Ascending aorta (tissue), 2 donors: ENCODE measurements around the gene AMMECR1L. TPM values are rescaled to one million over a fixed set of nuclear protein-coding genes. Genes with fewer than 3 reads are reported as not detected.
"Not testable (repeated sequence)": the region's sequence is repeated elsewhere in the genome, so short reads cannot be mapped to it uniquely, and the experiment has no call there.

Experiments used
- DNase-seq, 2 donors: peaks; one replicate each; pipeline ENCODE4 v3.0.0-alpha.2; 2019; ENCODE audit warnings: low spot score in 2 of 2
- H3K27ac ChIP-seq, 2 donors: fragments of 200-600 bp; sonication (generic); one replicate each; pipeline ENCODE4 v1.5.1; 2016 to 2017; ENCODE audit warnings: mild to moderate bottlenecking in 1 of 2
- H3K27me3 ChIP-seq: fragments of 200-600 bp; sonication (generic); one replicate; pipeline ENCODE4 v1.5.1; 2017
- H3K36me3 ChIP-seq, 2 donors: fragments of 200-600 bp; sonication (generic); one replicate each; pipeline ENCODE4 v1.5.1; 2016
- H3K4me1 ChIP-seq, 2 donors: fragments of 200-600 bp; sonication (generic); one replicate each; pipeline ENCODE4 v1.5.1; 2016 to 2017; ENCODE audit warnings: mild to moderate bottlenecking in 1 of 2
- H3K4me3 ChIP-seq, 2 donors: fragments of 200-600 bp; sonication (generic); one replicate each; pipeline ENCODE4 v1.5.1; 2016 to 2017; ENCODE audit warnings: mild to moderate bottlenecking in 1 of 2
- H3K9me3 ChIP-seq, 2 donors: fragments of 200-600 bp; sonication (generic); one replicate each; pipeline ENCODE4 v1.5.1; 2016
- intact Hi-C: fragments of 100-400 bp; cut with DNase I; formaldehyde crosslinking; loops from one replicate; pipeline ENCODE4 v1.15.1; 2023
- total RNA-seq: library from RNA; depleted of rRNA; stranded (reverse); fragments of >200 nt; gene quantifications from one replicate; pipeline ENCODE4 v1.1.0, GENCODE V29; 2016
- TF ChIP-seq, protein P1 (sequence below), 3 experiments: fragments of 200-600 bp in 2 of 3; fragments of 450-650 bp in 1 of 3; sonication (generic) in 2 of 3; IDR thresholded peaks; one replicate each; pipeline ENCODE4 v1.5.1; 2016 to 2019; ENCODE audit warnings: antibody characterized with exemption in 3 of 3, mild to moderate bottlenecking in 1 of 3, moderate library complexity in 1 of 3

Gene AMMECR1L
- total RNA-seq, 1 donor from 2014 or later: 20.6 TPM

- TF ChIP-seq, protein P1, sequence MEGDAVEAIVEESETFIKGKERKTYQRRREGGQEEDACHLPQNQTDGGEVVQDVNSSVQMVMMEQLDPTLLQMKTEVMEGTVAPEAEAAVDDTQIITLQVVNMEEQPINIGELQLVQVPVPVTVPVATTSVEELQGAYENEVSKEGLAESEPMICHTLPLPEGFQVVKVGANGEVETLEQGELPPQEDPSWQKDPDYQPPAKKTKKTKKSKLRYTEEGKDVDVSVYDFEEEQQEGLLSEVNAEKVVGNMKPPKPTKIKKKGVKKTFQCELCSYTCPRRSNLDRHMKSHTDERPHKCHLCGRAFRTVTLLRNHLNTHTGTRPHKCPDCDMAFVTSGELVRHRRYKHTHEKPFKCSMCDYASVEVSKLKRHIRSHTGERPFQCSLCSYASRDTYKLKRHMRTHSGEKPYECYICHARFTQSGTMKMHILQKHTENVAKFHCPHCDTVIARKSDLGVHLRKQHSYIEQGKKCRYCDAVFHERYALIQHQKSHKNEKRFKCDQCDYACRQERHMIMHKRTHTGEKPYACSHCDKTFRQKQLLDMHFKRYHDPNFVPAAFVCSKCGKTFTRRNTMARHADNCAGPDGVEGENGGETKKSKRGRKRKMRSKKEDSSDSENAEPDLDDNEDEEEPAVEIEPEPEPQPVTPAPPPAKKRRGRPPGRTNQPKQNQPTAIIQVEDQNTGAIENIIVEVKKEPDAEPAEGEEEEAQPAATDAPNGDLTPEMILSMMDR (IDR thresholded peaks at IDR 0.05): no peak
- Histone ChIP-seq H3K4me3 (no peak overlapping the region), H3K36me3 (no peaks in the 10 kb centered on the region), H3K27me3 (no peaks in the 10 kb centered on the region), H3K4me1 (no peaks in the 10 kb centered on the region), H3K9me3 (no peaks in the 10 kb centered on the region), H3K27ac (no peak overlapping the region)
- intact Hi-C loops: no loop called here
- DNase-seq: no peak
These were observed 28.2 kb upstream of the AMMECR1L start for GRCh38 chr2:127913808-127914457.

- TF ChIP-seq, protein P1 (IDR thresholded peaks at IDR 0.05): no peak
These were observed 26.0 kb upstream of the AMMECR1L start for GRCh38 chr2:127911737-127912136.

DNA sequence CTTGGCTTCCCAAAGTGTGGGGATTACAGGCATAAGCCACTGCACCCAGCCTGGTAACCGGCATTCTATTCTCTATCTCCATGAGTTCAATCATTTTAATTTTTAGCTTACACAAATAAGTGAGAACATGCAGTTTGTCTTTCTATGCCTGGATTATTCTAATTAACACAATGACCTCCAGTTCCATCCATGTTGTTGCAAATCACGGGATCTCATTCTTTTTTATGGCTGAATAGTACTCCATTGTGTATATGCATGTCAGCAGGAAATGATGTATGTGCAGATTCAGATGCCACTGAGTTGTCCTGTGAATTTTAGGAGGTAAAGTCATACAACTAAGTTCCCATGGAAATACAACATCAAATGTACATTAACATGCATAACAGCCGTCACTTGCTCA lies 24.7 kb upstream of the AMMECR1L start:
- Histone ChIP-seq H3K27me3 (no peaks in the 10 kb centered on the region), H3K27ac (no peak overlapping the region), H3K9me3 (no peaks in the 10 kb centered on the region), H3K4me1 (no peaks in the 10 kb centered on the region), H3K4me3 (no peak overlapping the region), H3K36me3 (no peaks in the 10 kb centered on the region)
- no peak for DNase-seq
- intact Hi-C loops: no loop called here
- TF ChIP-seq, protein P1 (IDR thresholded peaks at IDR 0.05): no peak

More at GRCh38 chr2:127911737-127912136, 26.0 kb upstream of the AMMECR1L start:
- H3K36me3 ChIP-seq: no peaks in the 10 kb centered on the region
- H3K27me3 ChIP-seq: no peaks in the 10 kb centered on the region
- H3K4me1 ChIP-seq: no peaks in the 10 kb centered on the region
- DNase-seq: no peak
- no peak overlapping the region for H3K27ac ChIP-seq
- no peak overlapping the region for H3K4me3 ChIP-seq
- intact Hi-C loops: no loop called here
- no peaks in the 10 kb centered on the region for H3K9me3 ChIP-seq

- Histone ChIP-seq H3K4me3 (no peak overlapping the region), H3K36me3 (no peaks in the 10 kb centered on the region), H3K4me1 (no peaks in the 10 kb centered on the region), H3K27ac (no peak overlapping the region), H3K9me3 (no peaks in the 10 kb centered on the region), H3K27me3 (no peaks in the 10 kb centered on the region)
- intact Hi-C loops: no loop called here
- DNase-seq: no peak
- TF ChIP-seq, protein P1 (IDR thresholded peaks at IDR 0.05): no peak
These were observed 23.3 kb upstream of the AMMECR1L start for GRCh38 chr2:127909019-127909418.

GRCh38 chr2:127907733-127908400 lies 22.1 kb upstream of the AMMECR1L start:
- H3K4me1 ChIP-seq, H3K27ac ChIP-seq, H3K4me3 ChIP-seq, H3K27me3 ChIP-seq, H3K9me3 ChIP-seq, H3K36me3 ChIP-seq, intact Hi-C loops, DNase-seq: not testable (repeated sequence)

GRCh38 chr2:127906206-127906926 lies 20.6 kb upstream of the AMMECR1L start:
- TF ChIP-seq, protein P1 (IDR thresholded peaks at IDR 0.05): no peak
- peak in 1 of 2 donors; percentile 25 for DNase-seq
- intact Hi-C loops: no loop called here

More at GRCh38 chr2:127906206-127906926, 20.6 kb upstream of the AMMECR1L start:
- H3K27me3 ChIP-seq: no peaks in the 10 kb centered on the region
- no peaks in the 10 kb centered on the region for H3K36me3 ChIP-seq
- H3K27ac ChIP-seq: no peak overlapping the region
- no peaks in the 10 kb centered on the region for H3K4me1 ChIP-seq
- no peak overlapping the region for H3K4me3 ChIP-seq
- H3K9me3 ChIP-seq: no peaks in the 10 kb centered on the region
